Uterus (tissue), 4 donors: Measurements from ENCODE around the gene NAV1. TPM values are rescaled to one million over a fixed set of nuclear protein-coding genes. Genes with fewer than 3 reads are reported as not detected.
A peak's percentile ranks its signal among the peaks of the same experiment; 100 is the strongest.
"Not testable (repeated sequence)": the region's sequence is repeated elsewhere in the genome, so short reads cannot be mapped to it uniquely, and the experiment has no call there.

Experiments
- DNase-seq, 2 donors: peaks; one replicate each; pipeline ENCODE4 v3.0.0-alpha.2; 2019 to 2020
- H3K27ac ChIP-seq, 2 donors: fragments of 200-600 bp; sonication (generic); 1 replicate in 1 of 2; 2 replicates in 1 of 2; pipeline ENCODE4 v1.5.1; 2016 to 2018
- H3K27me3 ChIP-seq, 2 donors: fragments of 200-600 bp; sonication (generic); one replicate each; pipeline ENCODE4 v1.5.1; 2018 to 2019; ENCODE audit warnings: control low read depth in 1 of 2
- H3K36me3 ChIP-seq, 2 donors: fragments of 200-600 bp; sonication (generic); one replicate each; pipeline ENCODE4 v1.5.1; 2019; ENCODE audit warnings: control low read depth in 1 of 2
- H3K4me1 ChIP-seq, 2 donors: fragments of 200-600 bp; sonication (generic); one replicate each; pipeline ENCODE4 v1.5.1; 2018 to 2019; ENCODE audit warnings: control low read depth in 1 of 2
- H3K4me3 ChIP-seq, 2 donors: fragments of 200-600 bp; sonication (generic); 1 replicate in 1 of 2; 2 replicates in 1 of 2; pipeline ENCODE4 v1.5.1; 2018 to 2019; ENCODE audit warnings: mild to moderate bottlenecking in 1 of 2
- H3K9me3 ChIP-seq, 2 donors: fragments of 200-600 bp; sonication (generic); one replicate each; pipeline ENCODE4 v1.5.1; 2019; ENCODE audit warnings: control low read depth in 1 of 2
- POLR2A ChIP-seq, 2 donors: fragments of 450-650 bp; IDR thresholded peaks; one replicate each; pipeline ENCODE4 v1.6.1; 2016; ENCODE audit warnings: antibody characterized with exemption in 2 of 2, mild to moderate bottlenecking in 1 of 2, moderate library complexity in 1 of 2
- intact Hi-C: fragments of 100-400 bp; cut with DNase I; formaldehyde crosslinking; loops from one replicate; pipeline ENCODE4 v1.15.1; 2023; ENCODE audit warnings: low total_unique reads
- total RNA-seq, 4 donors: library from RNA; depleted of rRNA in 3 of 4; stranded (reverse); fragments of >200 nt in 3 of 4; gene quantifications; one replicate each; pipeline versions ENCODE4 v1.1.0 to v1.2.4, GENCODE V29; 2014 to 2023
- TF ChIP-seq, protein P1 (sequence below), 4 experiments: fragments of 200-600 bp in 2 of 4; fragments of 450-650 bp in 2 of 4; sonication (generic) in 2 of 4; IDR thresholded peaks; one replicate each; pipeline ENCODE4 v1.5.1; 2016 to 2019; ENCODE audit warnings: antibody characterized with exemption in 4 of 4, mild to moderate bottlenecking in 2 of 4, moderate library complexity in 1 of 4
- donor health status: DM: yes; HTN: yes; CAD: no.

The NAV1 gene
- total RNA-seq, 4 donors from 2014 or later = 25.1 to 86.1 (median 58.5) TPM

DNA sequence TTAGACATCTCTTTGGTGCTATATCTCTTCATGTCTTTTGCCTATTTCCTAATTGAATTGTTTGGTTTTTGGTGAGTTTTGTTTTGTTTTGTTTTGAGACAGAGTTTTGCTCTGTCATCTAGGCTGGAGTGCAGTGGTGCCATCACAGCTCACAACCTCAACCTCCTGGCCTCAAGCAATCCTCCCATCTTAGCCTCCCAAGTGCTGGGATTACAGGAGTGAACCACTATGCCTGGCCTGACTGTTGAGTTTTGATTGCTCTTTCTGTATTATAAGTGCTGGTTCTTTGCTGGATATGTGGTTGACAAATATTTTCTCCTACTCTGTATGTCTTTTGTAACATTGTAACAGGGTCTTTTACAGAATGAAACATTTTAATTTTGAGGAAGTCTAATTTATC, 38.0 kb downstream of the NAV1 start:
- intact Hi-C loops = no loop called here
- Histone ChIP-seq H3K9me3 (no peaks in the 10 kb centered on the region), H3K4me1 (no peaks in the 10 kb centered on the region), H3K27ac (no peak overlapping the region), H3K36me3 (no peaks in the 10 kb centered on the region), H3K4me3 (no peak overlapping the region), H3K27me3 (no peaks in the 10 kb centered on the region)
- no peak for DNase-seq
- TF ChIP-seq, protein P1, sequence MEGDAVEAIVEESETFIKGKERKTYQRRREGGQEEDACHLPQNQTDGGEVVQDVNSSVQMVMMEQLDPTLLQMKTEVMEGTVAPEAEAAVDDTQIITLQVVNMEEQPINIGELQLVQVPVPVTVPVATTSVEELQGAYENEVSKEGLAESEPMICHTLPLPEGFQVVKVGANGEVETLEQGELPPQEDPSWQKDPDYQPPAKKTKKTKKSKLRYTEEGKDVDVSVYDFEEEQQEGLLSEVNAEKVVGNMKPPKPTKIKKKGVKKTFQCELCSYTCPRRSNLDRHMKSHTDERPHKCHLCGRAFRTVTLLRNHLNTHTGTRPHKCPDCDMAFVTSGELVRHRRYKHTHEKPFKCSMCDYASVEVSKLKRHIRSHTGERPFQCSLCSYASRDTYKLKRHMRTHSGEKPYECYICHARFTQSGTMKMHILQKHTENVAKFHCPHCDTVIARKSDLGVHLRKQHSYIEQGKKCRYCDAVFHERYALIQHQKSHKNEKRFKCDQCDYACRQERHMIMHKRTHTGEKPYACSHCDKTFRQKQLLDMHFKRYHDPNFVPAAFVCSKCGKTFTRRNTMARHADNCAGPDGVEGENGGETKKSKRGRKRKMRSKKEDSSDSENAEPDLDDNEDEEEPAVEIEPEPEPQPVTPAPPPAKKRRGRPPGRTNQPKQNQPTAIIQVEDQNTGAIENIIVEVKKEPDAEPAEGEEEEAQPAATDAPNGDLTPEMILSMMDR (IDR thresholded peaks at IDR 0.05) = no peak
- TF ChIP-seq POLR2A (IDR thresholded peaks at IDR 0.05) = no peak

DNA sequence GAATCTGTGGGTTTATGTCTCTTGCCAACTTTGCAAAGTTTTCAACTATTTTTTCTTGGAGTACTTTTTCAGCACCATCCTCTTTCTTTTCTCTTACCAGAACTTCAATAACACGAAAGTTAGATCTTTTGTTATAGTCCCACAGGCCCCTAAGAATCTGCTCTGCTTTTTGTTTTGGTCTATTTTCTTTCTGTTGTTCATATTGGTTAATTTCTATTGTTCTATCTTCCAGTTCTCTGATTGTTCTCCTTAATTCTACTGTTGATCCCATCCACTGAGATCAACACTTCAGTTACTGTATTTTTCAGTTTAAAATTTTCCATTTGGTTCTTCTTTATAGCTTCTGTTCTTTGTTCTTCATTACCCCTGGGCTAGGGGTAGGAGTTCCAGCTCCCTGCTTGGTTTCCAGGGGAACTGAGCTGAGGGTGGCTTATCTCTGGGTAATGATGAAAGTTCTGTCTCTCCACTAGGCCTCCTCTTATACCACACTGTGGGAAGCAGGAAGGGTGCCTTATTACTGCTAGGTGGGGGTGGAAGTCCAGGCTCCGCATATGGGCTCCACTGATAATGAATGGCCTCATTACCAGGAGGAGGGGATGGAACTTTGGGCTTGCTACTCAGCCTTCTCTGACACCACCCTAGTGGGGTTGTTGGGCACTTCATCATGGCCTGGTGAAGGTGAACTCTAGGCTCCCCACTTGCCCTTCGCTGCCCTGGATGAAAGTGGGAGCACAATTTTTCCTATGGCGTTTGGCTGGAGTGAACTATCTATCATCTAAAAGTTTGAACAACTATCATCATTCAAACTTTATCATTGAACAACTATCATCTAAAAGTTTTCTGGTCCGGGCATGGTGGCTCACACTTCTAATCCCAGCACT, 39.3 kb downstream of the NAV1 start:
- H3K9me3 ChIP-seq = no peaks in the 10 kb centered on the region
- H3K4me1 ChIP-seq = no peaks in the 10 kb centered on the region
- H3K4me3 ChIP-seq = no peak overlapping the region
- DNase-seq = no peak
- H3K36me3 ChIP-seq = no peaks in the 10 kb centered on the region
- TF ChIP-seq, protein P1 (IDR thresholded peaks at IDR 0.05) = no peak
- no peak overlapping the region for H3K27ac ChIP-seq
- no peaks in the 10 kb centered on the region for H3K27me3 ChIP-seq
- intact Hi-C loops = no loop called here

- H3K9me3 ChIP-seq, H3K4me1 ChIP-seq, H3K4me3 ChIP-seq, H3K27ac ChIP-seq, intact Hi-C loops, H3K36me3 ChIP-seq, DNase-seq, H3K27me3 ChIP-seq: not testable (repeated sequence)
Observed at GRCh38 chr1:201581371-201581770, 42.4 kb downstream of the NAV1 start.

DNA sequence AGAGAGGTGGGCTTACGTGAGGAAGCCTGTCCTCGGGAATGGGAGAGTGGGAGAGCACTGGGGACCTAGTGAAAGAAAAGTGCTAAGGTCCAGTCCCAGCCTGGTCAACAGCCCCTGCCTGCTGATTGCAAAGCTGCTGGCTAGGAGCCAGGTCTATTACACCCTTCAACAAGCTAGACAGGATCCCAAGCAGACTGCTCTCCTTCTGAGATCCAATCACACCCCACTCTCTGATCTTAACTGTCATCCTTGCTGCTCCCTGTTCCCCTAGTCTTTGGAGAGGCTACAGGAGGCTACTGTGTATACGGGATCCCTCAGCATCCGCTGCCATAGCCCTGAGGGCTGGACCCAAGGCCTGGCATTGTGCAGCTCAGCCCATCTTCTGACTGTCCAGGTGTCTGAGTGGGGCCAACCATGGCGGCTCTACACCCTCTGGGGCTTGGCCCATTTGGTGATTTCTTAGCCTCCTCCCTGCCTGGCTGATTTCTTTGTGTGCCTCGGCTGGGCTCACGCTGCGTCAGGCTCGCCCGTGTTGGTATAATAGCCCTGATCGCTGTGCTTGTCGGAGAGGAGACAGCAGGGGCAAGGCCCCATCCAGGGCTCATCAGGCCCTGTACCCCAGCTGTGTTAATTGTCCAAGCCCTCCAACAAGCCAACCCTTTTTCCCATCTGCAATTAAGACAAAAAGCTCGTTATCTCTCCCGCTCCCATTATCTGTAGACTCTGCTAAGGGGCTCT, 43.9 kb downstream of the NAV1 start:
- intact Hi-C loops = no loop called here
- no peak overlapping the region for H3K27ac ChIP-seq
- TF ChIP-seq POLR2A (IDR thresholded peaks at IDR 0.05) = no peak
- TF ChIP-seq, protein P1 (IDR thresholded peaks at IDR 0.05) = no peak

DNA sequence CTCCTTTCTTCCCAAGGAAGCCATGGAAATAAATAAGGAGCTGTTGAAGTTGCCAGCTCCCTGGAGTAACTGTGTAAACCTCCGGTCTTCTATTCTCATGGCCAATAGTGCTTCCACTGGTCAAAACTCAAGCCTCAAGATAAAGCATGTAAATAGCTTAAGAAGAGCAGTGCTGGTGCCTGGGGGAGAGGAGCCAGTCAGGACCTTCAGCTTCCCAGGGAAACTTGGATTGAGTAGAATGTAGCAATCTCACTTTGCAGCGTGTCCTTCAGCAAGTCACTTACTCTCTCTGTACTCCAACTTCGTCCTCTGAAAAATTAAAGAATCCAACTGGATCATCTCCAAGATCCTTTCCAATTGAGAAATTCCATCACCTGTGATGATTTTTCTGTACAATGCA, 44.7 kb downstream of the NAV1 start:
- no peak overlapping the region for H3K4me3 ChIP-seq
- H3K27me3 ChIP-seq = no peaks in the 10 kb centered on the region
- no peaks in the 10 kb centered on the region for H3K4me1 ChIP-seq
- no peaks in the 10 kb centered on the region for H3K9me3 ChIP-seq
- H3K36me3 ChIP-seq = no peaks in the 10 kb centered on the region
- intact Hi-C loops = no loop called here
- TF ChIP-seq POLR2A (IDR thresholded peaks at IDR 0.05) = no peak
- TF ChIP-seq, protein P1 (IDR thresholded peaks at IDR 0.05) = no peak
- no peak overlapping the region for H3K27ac ChIP-seq
- DNase-seq = no peak

More for the DNA sequence above, 43.9 kb downstream of the NAV1 start:
- Histone ChIP-seq H3K36me3 (no peaks in the 10 kb centered on the region), H3K4me1 (no peaks in the 10 kb centered on the region), H3K4me3 (no peak overlapping the region), H3K9me3 (no peaks in the 10 kb centered on the region), H3K27me3 (no peaks in the 10 kb centered on the region)
- peak in 1 of 2 donors; percentile 69 for DNase-seq
